NCI-H2196 (cell line): Measurements from ENCODE around the gene ADCY1.

ENCODE experiments used
- DNase-seq: peaks from one replicate; lab custom pipeline; 2025; ENCODE audit not compliant: unreplicated experiment; lab: John Stamatoyannopoulos, UW

Gene ADCY1

DNA sequence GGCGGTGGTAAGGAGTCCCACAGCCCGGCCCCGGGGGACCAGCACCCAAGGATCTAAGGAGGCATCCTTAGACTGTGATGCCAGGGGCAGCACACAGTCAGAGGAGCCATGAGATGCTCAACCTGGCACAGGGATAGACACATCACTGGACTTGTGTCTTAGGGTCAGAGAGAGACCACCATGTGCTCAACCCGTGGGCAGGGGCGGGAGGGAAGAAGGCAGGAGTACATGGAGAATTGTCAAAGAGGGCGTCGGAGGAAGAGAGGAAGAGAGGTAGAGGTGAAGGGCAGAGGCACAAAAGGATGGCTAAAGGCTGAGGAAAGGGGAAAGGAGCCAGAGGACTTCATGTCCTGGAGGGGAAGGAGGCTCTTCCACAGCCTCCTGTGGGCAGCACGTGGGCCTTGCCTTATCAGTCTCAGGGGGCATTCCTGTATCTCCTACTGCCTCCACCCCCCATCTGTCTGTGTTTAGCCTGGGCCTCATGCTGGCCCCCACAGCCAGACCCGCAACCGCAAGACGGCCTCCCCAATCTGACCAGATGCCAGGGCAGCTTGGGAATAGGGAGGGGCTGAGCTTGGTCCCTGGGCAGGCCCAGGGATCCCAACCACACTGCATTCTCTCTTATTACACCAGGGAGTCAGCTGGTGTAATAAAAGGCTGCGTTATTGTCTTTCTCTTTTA is 2.2 kb downstream of the ADCY1 start:
- DNase-seq = no peak

GRCh38 chr7:45578022-45578421 is 3.9 kb downstream of the ADCY1 start:
- DNase-seq = no peak

DNA sequence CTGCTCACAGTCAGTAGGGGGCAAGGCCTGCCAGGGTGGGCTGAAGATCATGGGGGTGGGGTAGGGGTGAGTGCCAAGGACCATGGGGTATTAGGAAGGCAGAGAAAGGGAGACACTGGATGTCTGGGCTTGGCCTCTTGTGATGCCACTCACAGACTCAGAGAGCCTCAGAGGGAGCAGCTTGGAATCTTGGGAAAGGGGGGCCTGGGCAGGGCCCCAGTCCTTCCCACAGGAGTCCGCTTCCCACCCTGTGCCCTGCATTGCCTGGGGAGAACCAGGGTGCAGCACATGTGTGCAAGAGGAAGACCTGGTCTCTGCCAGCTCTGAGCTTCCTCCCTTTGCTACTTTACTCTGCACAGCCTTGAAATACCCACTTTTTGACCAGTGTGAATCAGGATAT is 4.3 kb downstream of the ADCY1 start:
- no peak for DNase-seq

DNA sequence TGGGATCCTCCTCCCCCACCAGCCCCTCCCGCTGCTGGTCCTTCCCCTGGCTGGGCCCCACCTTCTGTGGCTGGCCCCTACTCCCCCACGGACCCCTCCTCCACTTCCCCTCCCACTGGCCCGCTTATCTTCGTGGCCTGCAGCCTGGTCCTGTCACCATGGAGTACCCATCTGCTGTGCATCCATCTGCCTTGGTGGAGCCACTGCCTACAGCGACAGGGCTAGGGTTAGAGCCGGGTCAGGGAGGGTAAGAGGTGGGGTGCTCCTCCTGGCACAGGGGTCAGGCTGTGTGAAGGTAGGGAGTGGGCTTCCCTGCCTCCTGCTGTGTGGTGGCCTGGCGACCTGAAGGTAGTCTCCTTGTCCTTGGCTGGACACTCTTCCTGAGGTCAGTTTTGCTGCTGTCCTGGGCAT is 5.2 kb downstream of the ADCY1 start:
- no peak for DNase-seq

DNA sequence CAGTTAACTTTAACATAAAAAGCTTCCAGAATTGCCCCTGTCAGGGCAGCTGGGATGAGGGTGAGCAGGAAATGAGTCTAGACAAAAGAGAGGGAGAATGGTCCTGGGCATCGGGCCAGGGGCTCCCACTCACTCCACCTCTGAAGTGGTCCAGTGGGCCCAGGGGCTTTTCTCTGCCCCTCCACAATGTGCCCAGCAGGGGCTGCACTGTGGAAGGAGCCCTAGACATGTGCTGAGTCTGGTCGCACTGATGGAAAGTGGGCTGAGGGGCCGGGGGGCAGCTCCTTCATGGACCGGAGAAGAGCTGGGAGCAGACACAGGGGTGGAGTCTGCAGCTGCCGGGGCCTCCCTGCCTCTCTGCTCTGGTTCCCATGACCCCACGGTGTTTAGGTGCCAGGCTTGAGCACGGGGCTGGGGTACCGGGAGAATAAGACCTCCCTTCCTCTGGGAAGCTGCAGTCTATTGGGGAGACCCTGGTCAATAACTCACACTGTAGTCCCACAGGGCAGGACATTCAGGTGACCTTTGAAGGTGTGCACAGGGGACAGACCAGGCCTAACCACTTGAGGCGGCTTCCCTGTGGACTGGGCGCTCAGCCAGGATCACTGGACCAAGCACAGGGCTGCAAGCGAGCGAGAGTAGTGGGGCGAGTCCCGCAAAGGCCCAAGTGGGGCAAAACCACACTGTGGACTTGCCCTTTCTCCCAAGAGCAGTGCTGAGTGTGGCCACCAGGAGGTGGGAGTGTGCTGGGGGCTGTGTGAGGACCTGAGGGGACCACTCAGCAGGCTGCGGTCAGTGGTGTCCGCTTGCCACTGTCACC is 6.1 kb downstream of the ADCY1 start:
- DNase-seq = peak; percentile 16

GRCh38 chr7:45581271-45581780 is 7.2 kb downstream of the ADCY1 start:
- DNase-seq = no peak

GRCh38 chr7:45582136-45582749 is 8.1 kb downstream of the ADCY1 start:
- DNase-seq = no peak

DNA sequence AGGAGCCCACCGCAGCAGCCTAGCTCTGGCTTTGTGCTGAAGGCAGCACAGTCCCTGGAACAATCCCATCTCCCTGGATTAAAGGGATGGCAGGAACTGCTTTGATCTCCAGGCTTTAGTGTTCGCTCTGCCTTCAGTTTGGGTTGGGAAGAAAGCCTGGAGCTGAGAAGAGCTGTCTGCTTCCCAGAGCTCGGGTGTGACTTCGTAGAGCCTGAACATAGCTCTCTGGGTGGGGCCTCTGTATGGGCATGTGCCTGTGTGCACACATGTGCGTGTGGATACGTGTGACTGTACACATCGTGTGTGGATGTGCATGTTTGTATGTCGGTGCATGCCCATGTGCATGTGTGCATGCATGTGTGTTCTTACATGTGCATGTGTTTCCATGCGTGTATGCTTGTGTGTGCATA is 8.7 kb downstream of the ADCY1 start:
- DNase-seq = no peak

- no peak for DNase-seq
These were observed 9.1 kb downstream of the ADCY1 start for GRCh38 chr7:45583296-45583695.

DNA sequence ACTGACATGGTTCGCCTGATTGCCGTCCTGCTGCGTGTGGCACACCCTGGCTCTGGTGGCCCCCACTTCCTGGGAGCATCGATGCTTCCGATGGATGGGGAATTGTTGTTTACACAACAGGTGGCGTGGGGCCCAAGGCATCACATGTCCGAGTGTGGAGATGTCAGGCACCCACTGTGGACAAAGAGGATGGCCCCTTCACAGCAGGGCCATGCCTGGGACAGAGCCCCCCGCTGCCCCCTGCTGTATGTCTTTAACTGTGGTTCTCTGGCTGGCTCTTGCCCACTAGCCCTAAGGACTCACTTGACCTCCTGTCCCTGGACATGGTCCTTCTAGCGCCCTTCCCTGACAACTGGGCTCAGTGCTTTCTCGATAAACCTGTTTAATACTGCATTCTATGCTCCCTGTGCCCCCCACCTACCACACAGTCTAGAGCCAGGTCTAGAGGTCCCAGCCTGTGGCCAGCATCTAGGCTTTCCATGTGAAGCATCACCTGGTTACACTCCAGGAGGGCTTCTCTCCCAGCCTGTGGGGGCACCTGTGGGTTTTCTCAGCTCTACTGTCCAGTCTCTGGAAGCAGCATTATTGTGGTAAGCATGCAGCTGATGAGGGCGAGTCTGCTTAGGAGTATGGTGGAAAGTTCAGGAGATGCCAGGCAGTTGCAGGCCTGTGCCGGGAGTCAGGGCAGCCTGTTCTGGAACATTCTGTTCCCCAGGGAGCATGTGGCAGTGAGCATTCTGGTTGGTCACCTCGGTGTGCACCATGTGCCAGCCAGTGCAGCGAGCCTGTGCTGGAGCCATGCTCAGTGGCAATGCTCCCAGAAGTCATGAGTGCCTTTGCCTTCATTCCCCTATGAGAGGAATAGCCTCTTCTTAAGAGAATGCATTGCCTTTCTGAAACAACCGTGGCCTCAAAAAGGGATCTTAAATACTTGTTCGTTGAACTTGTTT is 10.4 kb downstream of the ADCY1 start:
- no peak for DNase-seq

DNA sequence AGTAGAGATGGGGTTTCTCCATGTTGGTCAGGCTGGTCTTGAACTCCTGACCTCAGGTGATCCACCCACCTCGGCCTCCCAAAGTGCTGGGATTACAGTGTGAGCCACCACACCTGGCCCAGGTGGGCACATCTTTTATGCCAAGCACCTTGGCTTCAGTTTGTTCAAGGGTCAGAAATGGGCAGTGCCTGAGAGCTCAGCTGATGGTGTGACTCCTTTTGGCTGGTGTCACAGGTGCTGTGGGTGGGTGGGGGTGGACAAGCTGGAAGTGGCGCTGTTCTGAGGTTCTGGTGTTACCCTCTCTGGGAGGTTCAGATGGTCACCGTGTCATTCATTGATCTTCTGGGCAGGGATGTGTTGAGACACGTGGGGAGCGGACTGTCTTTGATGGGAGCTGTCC is 11.5 kb downstream of the ADCY1 start:
- no peak for DNase-seq

DNA sequence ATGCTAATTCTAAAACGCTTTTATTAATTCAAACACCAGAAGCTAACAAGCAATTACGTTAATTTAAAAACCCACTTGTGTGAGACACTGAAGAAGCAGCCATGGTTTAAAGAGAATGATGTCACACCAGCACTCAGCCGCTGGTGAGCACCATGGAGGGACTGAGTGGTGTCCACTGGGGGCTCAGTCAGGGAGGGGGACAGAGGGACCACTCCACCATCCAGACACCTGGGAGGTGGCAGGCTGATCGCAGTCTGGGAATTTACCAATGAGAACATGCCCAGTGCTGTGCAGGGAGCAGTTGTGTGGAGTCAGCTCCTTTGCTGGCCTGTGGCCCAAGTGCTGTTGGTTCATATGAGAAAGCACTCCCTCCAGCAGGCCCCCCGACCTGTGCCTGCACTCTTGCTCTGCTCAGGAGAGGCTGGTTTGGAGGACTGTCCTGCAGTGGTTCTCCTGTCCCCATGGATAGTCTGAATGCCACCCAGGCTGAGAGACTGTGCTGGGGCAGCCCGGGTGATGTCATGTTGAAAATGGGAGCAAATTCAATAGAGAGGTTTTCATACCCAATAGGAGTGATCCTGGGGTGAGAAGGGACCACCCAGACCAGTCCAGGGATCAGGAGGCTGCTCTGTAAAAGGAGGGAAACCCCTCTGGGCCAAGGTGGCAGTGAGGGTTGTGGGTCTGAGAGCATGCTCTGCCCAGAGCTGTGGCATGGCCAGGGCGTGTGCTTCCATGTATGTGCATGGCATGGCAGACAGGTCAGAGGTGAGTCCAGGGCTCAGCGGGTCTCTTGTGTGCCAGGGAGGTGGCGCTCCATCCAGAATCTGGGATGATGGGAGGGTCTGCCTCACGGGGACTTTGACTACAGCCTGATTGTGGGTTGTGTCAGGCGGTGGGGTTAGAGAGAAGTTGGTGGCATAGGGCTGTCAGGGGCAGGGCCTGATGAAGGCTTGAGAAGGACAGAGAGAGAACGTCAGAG is 12.7 kb downstream of the ADCY1 start:
- no peak for DNase-seq

- no peak for DNase-seq
These were observed 14.3 kb downstream of the ADCY1 start for GRCh38 chr7:45588466-45588865.

DNA sequence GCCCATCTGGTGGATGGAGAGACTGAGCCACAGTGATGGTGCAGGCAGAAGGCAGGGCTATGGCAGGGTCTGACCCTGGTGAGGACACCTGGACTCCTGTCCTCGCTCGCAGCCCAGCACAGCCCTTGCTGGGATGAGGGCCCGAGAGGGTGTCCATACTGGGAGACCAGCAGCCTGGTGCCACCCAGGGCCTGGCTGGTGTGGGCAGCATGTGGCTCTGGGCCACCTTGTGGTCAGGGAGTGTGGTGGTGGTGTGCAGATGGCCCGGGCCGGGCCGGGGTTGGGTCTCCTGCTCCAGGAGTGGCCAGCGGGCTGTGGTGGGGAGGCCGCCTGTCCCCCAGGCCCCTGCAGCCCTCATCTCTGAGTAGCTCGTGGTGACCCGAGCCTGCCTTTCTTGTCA is 14.9 kb downstream of the ADCY1 start:
- DNase-seq = no peak

GRCh38 chr7:45589915-45590678 is 15.9 kb downstream of the ADCY1 start:
- DNase-seq = no peak

DNA sequence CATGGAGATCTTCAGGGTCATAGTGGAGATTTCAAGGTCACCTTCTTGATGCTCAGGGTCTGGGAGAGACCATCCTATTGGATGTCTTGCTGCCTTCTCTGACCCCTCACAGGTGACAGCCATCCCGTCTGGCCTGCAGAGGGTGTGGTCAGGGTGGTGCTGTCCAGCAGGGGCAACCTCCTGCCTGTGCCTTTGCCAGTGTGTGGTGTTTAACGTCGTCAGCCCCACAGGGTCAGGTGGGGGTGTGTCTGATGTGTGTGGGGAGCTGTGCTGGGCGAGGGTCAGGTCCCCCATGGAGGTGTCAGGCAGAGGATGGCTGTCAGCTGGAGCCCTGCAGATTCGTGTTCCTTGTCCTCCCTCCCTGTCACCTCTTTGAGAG is 16.5 kb downstream of the ADCY1 start:
- no peak for DNase-seq

GRCh38 chr7:45591101-45591906 is 17.1 kb downstream of the ADCY1 start:
- no peak for DNase-seq
